ENCODE results near the gene PLP1.

- TF ChIP-seq CREM (CRISPR knock-in tag; IDR thresholded peaks at IDR 0.05) (no peak), ZNF396 (CRISPR knock-in tag; IDR thresholded peaks at IDR 0.05; ENCODE audit: borderline replicate concordance) (no peak), ZNF263 (CRISPR knock-in tag; IDR thresholded peaks at IDR 0.05; ENCODE audit: low read depth) (no peak), ZNF138 (CRISPR knock-in tag; conservative IDR thresholded peaks at IDR 0.05) (no peak), TCF7 (CRISPR knock-in tag; IDR thresholded peaks at IDR 0.05; ENCODE audit: low read depth) (no peak), GTF2I (CRISPR knock-in tag; conservative IDR thresholded peaks at IDR 0.05) (no peak), MAX (CRISPR knock-in tag; IDR thresholded peaks at IDR 0.05) (no peak), ZBTB21 (CRISPR knock-in tag; IDR thresholded peaks at IDR 0.05; ENCODE audit: borderline replicate concordance) (no peak)
- TF ChIP-seq, protein P1, sequence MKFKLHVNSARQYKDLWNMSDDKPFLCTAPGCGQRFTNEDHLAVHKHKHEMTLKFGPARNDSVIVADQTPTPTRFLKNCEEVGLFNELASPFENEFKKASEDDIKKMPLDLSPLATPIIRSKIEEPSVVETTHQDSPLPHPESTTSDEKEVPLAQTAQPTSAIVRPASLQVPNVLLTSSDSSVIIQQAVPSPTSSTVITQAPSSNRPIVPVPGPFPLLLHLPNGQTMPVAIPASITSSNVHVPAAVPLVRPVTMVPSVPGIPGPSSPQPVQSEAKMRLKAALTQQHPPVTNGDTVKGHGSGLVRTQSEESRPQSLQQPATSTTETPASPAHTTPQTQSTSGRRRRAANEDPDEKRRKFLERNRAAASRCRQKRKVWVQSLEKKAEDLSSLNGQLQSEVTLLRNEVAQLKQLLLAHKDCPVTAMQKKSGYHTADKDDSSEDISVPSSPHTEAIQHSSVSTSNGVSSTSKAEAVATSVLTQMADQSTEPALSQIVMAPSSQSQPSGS (CRISPR knock-in tag; IDR thresholded peaks at IDR 0.05; ENCODE audit: borderline replicate concordance, low read depth): no peak
- TF ChIP-seq, protein P2, sequence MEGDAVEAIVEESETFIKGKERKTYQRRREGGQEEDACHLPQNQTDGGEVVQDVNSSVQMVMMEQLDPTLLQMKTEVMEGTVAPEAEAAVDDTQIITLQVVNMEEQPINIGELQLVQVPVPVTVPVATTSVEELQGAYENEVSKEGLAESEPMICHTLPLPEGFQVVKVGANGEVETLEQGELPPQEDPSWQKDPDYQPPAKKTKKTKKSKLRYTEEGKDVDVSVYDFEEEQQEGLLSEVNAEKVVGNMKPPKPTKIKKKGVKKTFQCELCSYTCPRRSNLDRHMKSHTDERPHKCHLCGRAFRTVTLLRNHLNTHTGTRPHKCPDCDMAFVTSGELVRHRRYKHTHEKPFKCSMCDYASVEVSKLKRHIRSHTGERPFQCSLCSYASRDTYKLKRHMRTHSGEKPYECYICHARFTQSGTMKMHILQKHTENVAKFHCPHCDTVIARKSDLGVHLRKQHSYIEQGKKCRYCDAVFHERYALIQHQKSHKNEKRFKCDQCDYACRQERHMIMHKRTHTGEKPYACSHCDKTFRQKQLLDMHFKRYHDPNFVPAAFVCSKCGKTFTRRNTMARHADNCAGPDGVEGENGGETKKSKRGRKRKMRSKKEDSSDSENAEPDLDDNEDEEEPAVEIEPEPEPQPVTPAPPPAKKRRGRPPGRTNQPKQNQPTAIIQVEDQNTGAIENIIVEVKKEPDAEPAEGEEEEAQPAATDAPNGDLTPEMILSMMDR (IDR thresholded peaks at IDR 0.05): no peak
Observed at GRCh38 chrX:103758555-103758954, 18.1 kb upstream of the PLP1 start.

All from WTC11 (cell line).